DND-41 (cell line): ENCODE measurements around the gene DNAH8.
A peak's percentile ranks its signal among the peaks of the same experiment; 100 is the strongest.

Source experiments
- ATAC-seq: fragments of 200-7000 bp; cut with Tn5 transposase; 3 replicates; pipeline ENCODE4 v1.9.1; 2021; ENCODE audit warnings: low read depth; ENCODE audit not compliant: insufficient read depth
- DNase-seq: peaks from one replicate; pipeline ENCODE4 v3.0.0-alpha.2; 2020
- H2AFZ ChIP-seq: 2 replicates; pipeline ENCODE4 v1.6.0; 2012; ENCODE audit warnings: low read depth, low read length
- H3K27ac ChIP-seq: 2 replicates; pipeline ENCODE4 v1.5.1; 2012; ENCODE audit warnings: low read length, inconsistent platforms
- H3K27me3 ChIP-seq: fragments of 200-600 bp; sonication (generic); 2 replicates; pipeline ENCODE4 v1.6.0; 2012; ENCODE audit warnings: low read length, mild to moderate bottlenecking, inconsistent platforms; ENCODE audit not compliant: insufficient read depth, poor library complexity
- H3K36me3 ChIP-seq: 2 replicates; pipeline ENCODE4 v1.5.1; 2012; ENCODE audit warnings: low read length, inconsistent platforms; ENCODE audit not compliant: insufficient read depth
- H3K4me1 ChIP-seq: 2 replicates; pipeline ENCODE4 v1.5.1; 2012; ENCODE audit warnings: mild to moderate bottlenecking, low read length; ENCODE audit not compliant: insufficient read depth
- H3K4me2 ChIP-seq: 2 replicates; pipeline ENCODE4 v1.6.0; 2012; ENCODE audit warnings: mild to moderate bottlenecking, moderate library complexity, low read length, inconsistent platforms; ENCODE audit not compliant: insufficient read depth
- H3K4me3 ChIP-seq, 2 experiments: fragments of 200-600 bp in 1 of 2; shearing (Covaris generic) in 1 of 2; 2 replicates each; pipeline ENCODE4 v1.5.1; 2012 to 2016; ENCODE audit warnings: inconsistent platforms in 2 of 2, low read length in 2 of 2, mild to moderate bottlenecking in 2 of 2, low read depth in 1 of 2, moderate library complexity in 1 of 2
- H3K79me2 ChIP-seq: 2 replicates; pipeline ENCODE4 v1.6.0; 2012; ENCODE audit warnings: low read length, inconsistent platforms; ENCODE audit not compliant: insufficient read depth
- H3K9ac ChIP-seq: 2 replicates; pipeline ENCODE4 v1.6.0; 2012; ENCODE audit warnings: low read depth, mild to moderate bottlenecking, inconsistent platforms, low read length, moderate library complexity
- H3K9me3 ChIP-seq: 2 replicates; pipeline ENCODE4 v1.5.1; 2012; ENCODE audit warnings: low read length, moderate library complexity, mild to moderate bottlenecking, inconsistent platforms; ENCODE audit not compliant: insufficient read depth, severe bottlenecking
- H4K20me1 ChIP-seq: 2 replicates; pipeline ENCODE4 v1.6.0; 2012; ENCODE audit warnings: low read length; ENCODE audit not compliant: insufficient read depth
- CTCF ChIP-seq: IDR thresholded peaks from 2 replicates; pipeline ENCODE4 v1.5.1; 2012; ENCODE audit warnings: borderline replicate concordance, low read length, moderate library complexity, mild to moderate bottlenecking; ENCODE audit not compliant: poor library complexity, severe bottlenecking; ENCODE audit errors: extremely low read depth
- EZH2 ChIP-seq: IDR thresholded peaks from 3 replicates; pipeline ENCODE4 v1.6.1; 2012; ENCODE audit warnings: borderline replicate concordance, low read depth, mild to moderate bottlenecking, moderate library complexity, low read length, inconsistent platforms; ENCODE audit not compliant: severe bottlenecking

Gene DNAH8

GRCh38 chr6:38702558-38703397, 12.3 kb upstream of the DNAH8 start, which contains the start of gene GLO1:
TSS of gene GLO1 (minus strand) at chr6:38703145. CDS start at chr6:38703054, 91 bp downstream.
- Histone ChIP-seq H3K27ac (peak within 1 kb of the TSS; percentile 84), H3K9me3 (peaks cover 9% of the 10 kb centered on the region), H3K4me1 (peaks cover 28% of the 10 kb centered on the region), H3K79me2 (peaks cover 46% of the 10 kb centered on the region), H3K4me2 (peak within 1 kb of the TSS; percentile 84), H4K20me1 (peaks cover 9% of the 10 kb centered on the region; the same call in 1 of the 2 replicates), H3K9ac (peak within 1 kb of the TSS; percentile 86), H2AFZ (peak within 1 kb of the TSS; percentile 82), H3K4me3 (peak within 1 kb of the TSS; percentile 66 to 67; a peak in 3 of 4 replicates), H3K36me3 (peaks cover 13% of the 10 kb centered on the region), H3K27me3 (no peaks in the 10 kb centered on the region)
- ATAC-seq (peak; percentile 100), DNase-seq (peak; percentile 97)
- TF ChIP-seq CTCF = no peak
- TF ChIP-seq EZH2 = no peak

GRCh38 chr6:38703949-38704590, 11.0 kb upstream of the DNAH8 start:
- Histone ChIP-seq H3K4me2 (peak overlapping the region; percentile 84; the same call in 1 of the 2 replicates), H3K27ac (no peak overlapping the region), H3K4me1 (peaks cover 26% of the 10 kb centered on the region), H3K9ac (no peak overlapping the region), H3K4me3 (peak overlapping the region in 1 of 2 experiments; percentile 67; a peak in 1 of 4 replicates), H3K36me3 (peaks cover 13% of the 10 kb centered on the region), H3K9me3 (peaks cover 9% of the 10 kb centered on the region), H3K79me2 (peaks cover 35% of the 10 kb centered on the region), H2AFZ (peak overlapping the region; percentile 74), H4K20me1 (no peaks in the 10 kb centered on the region), H3K27me3 (peaks cover 3% of the 10 kb centered on the region)
- no peak for DNase-seq
- TF ChIP-seq CTCF (no peak), EZH2 (no peak)
- ATAC-seq = no peak

- ATAC-seq (no peak), DNase-seq (no peak)
- no peak for TF ChIP-seq EZH2
- TF ChIP-seq CTCF = no peak
- peaks cover 21% of the 10 kb centered on the region for H3K4me1 ChIP-seq
- H3K27me3 ChIP-seq = peaks cover 3% of the 10 kb centered on the region
- H4K20me1 ChIP-seq = no peaks in the 10 kb centered on the region
- no peak overlapping the region for H3K4me2 ChIP-seq
- H3K9ac ChIP-seq = no peak overlapping the region
- H3K79me2 ChIP-seq = peaks cover 18% of the 10 kb centered on the region
- no peaks in the 10 kb centered on the region for H3K9me3 ChIP-seq
- H3K4me3 ChIP-seq = no peak overlapping the region
- H3K36me3 ChIP-seq = peaks cover 3% of the 10 kb centered on the region
- no peak overlapping the region for H2AFZ ChIP-seq
- H3K27ac ChIP-seq = no peak overlapping the region
Observed at GRCh38 chr6:38705924-38706323, 9.2 kb upstream of the DNAH8 start.
